A673 (cell line): Measurements from ENCODE around the gene CBL.

Source experiments
- CTCF ChIP-seq: fragments of 300-800, 200-600 bp; sonication (generic); conservative IDR thresholded peaks from 2 replicates; pipeline ENCODE4 v1.5.1; 2017; ENCODE audit warnings: low read depth, mild to moderate bottlenecking, antibody characterized with exemption, low read length, moderate library complexity, mixed read lengths
- EZH2 ChIP-seq: fragments of 200-600 bp; sonication (generic); IDR thresholded peaks from 2 replicates; pipeline ENCODE4 v1.6.1; 2017; ENCODE audit warnings: borderline replicate concordance, low read depth, mild to moderate bottlenecking, mixed read lengths, antibody characterized with exemption, low read length; ENCODE audit not compliant: poor library complexity, severe bottlenecking

- no peak for TF ChIP-seq CTCF
- TF ChIP-seq EZH2 = no peak
Observed at GRCh38 chr11:119338965-119339588, 132.9 kb downstream of the CBL start.
